A673 (cell line): Measurements from ENCODE around the gene MKI67.

Source experiments
- EZH2 ChIP-seq: fragments of 200-600 bp; sonication (generic); IDR thresholded peaks from 2 replicates; pipeline ENCODE4 v1.6.1; 2017; ENCODE audit warnings: borderline replicate concordance, low read depth, mild to moderate bottlenecking, mixed read lengths, antibody characterized with exemption, low read length; ENCODE audit not compliant: poor library complexity, severe bottlenecking
- TF ChIP-seq, protein P1 (sequence below): fragments of 300-800, 200-600 bp; sonication (generic); conservative IDR thresholded peaks from 2 replicates; pipeline ENCODE4 v1.5.1; 2017; ENCODE audit warnings: low read depth, mild to moderate bottlenecking, antibody characterized with exemption, low read length, moderate library complexity, mixed read lengths

DNA sequence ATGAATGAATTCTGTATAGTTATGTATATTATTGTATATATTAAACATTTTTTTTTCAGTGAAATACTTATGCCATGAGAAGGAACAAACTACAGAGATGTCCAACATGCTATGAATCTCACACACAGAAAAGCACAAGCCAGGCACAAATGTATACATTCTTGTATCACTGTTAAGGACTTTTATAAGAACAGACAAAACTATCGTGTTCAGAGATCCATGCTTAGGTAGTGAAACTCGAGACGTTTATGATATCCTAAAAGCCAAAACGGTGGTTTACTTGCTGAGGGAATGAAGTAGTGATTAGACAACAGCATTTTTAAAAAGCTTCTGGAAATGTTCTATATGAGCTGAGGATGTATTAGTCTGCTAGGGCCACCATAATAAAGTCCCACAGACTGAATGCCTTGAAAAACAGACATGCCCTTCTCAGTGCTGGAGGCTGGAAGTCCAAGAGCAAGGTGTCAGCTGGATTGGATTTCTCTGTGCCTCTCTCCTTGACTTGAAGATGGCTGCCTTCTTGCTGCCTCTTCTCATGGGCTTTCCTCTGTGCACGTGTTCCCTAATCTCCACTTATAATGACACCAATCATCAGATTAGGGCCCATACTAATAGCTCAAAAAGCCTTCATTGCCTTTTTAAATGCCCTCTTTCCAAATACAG, 4.3 kb downstream of the MKI67 start:
- TF ChIP-seq, protein P1, sequence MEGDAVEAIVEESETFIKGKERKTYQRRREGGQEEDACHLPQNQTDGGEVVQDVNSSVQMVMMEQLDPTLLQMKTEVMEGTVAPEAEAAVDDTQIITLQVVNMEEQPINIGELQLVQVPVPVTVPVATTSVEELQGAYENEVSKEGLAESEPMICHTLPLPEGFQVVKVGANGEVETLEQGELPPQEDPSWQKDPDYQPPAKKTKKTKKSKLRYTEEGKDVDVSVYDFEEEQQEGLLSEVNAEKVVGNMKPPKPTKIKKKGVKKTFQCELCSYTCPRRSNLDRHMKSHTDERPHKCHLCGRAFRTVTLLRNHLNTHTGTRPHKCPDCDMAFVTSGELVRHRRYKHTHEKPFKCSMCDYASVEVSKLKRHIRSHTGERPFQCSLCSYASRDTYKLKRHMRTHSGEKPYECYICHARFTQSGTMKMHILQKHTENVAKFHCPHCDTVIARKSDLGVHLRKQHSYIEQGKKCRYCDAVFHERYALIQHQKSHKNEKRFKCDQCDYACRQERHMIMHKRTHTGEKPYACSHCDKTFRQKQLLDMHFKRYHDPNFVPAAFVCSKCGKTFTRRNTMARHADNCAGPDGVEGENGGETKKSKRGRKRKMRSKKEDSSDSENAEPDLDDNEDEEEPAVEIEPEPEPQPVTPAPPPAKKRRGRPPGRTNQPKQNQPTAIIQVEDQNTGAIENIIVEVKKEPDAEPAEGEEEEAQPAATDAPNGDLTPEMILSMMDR, result no peak
- TF ChIP-seq EZH2, result no peak
